ENCODE results near the gene TTC32.

The TTC32 gene

DNA sequence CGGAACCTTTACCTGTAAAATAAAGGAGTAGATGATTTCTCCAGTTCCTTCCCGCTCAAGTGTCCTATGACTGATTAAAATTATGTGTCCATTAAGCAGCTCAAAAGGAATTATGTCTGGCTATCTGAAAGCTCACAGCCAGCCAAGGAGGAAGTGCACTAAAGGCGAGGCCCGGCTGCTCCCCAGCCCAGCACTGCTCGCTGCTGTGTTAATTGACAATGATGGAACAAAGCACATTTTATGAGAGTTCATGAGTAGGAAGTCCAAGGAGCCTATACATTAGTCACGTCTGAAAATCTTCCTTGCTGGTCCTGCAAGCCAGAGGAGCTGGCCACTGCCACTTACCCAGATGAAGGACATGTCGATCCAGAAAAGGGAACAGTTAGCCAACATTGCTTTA is 14.3 kb downstream of the TTC32 start:
- TF ChIP-seq GATA3 (IDR thresholded peaks at IDR 0.05; ENCODE audit: low read depth, low read length) (no peak), GATA2 (IDR thresholded peaks at IDR 0.05; ENCODE audit: low read depth, low read length) (no peak)

DNA sequence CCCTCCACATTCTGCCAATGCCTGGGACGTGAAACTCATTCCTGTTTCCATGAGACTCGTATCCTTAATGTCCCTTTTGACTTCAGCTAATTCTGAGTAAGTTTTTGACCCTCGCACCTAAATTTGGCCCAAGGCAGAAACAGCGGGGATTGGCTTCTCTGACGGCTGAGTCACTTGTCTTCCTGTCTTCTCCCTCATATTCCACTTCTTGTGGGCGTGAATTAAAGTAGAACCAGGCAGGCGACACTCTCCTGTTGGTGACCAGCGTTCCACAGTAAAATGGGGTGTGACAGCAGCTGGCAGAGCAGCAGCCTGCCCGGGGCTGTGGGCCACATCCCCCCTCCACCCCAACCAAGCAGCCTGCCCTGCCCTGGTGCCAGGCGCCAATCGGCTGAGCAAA is 15.5 kb downstream of the TTC32 start:
- no peak for TF ChIP-seq GATA2 (IDR thresholded peaks at IDR 0.05; ENCODE audit: low read depth, low read length)

DNA sequence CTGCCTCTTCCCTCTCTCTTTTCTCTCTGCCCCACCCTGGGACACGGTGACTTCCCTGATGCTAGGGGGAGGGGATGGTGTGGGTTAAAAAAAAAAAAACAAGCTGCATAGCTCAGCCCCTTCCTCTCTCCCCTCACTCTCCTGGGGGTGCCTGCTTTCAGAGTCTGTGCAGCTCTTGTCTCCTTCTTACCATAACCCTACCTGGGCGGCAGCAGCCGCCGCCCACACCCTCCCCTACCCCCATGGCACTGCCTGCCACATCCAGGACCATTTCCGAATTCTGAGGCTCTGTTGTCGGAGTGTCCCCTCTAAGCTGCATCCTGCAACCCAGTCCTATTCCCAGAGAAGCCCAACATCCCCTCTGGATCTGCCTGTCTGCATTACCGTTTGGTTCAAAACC is 16.0 kb downstream of the TTC32 start:
- TF ChIP-seq GATA3 (IDR thresholded peaks at IDR 0.05; ENCODE audit: low read depth, low read length) (no peak), GATA2 (IDR thresholded peaks at IDR 0.05; ENCODE audit: low read depth, low read length) (no peak)

GRCh38 chr2:19883971-19884720 is 17.6 kb downstream of the TTC32 start:
- TF ChIP-seq GATA3 (IDR thresholded peaks at IDR 0.05; ENCODE audit: low read depth, low read length), result no peak
- TF ChIP-seq GATA2 (IDR thresholded peaks at IDR 0.05; ENCODE audit: low read depth, low read length), result no peak

DNA sequence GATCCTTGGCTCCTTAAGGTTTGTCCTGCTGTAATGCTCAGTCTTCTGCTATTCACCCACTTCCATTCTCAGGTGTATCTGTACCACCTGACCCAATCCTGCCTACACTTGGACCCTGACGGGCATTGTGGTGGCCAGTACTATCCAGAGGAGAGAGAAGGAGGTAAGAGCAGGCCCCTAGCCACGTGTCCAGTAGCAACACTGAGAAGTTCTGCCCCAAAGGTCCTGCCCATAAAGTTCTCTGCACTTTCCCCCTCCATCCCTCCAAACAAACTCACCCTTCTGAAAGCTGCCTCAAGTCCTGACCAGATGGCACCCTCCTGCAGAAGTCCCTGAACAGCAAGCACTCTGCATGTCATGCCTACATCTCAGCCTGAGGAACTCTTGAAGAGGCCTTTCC is 18.3 kb downstream of the TTC32 start:
- TF ChIP-seq GATA2 (IDR thresholded peaks at IDR 0.05; ENCODE audit: low read depth, low read length) (no peak), GATA3 (IDR thresholded peaks at IDR 0.05; ENCODE audit: low read depth, low read length) (no peak)

DNA sequence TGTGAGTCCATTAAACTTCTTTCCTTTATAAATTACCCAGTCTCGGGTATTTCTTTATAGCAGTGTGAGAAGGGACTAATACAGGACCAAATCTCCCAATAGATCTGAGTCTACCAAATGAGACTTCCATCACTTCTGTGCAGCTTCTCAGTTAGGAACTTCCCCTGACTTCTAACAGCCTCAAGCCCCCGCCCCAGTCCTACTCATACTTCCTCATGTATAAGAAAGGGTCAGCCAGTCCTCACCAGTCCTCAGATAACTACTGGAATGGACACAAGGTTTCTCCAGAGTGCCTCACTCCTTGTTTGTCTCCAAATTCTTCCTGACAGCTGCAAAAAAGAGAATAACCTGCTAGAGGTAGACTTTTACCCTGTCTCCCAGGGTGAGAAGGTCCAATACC is 19.5 kb downstream of the TTC32 start:
- TF ChIP-seq GATA2 (IDR thresholded peaks at IDR 0.05; ENCODE audit: low read depth, low read length), result no peak
- TF ChIP-seq GATA3 (IDR thresholded peaks at IDR 0.05; ENCODE audit: low read depth, low read length), result no peak

GRCh38 chr2:19881908-19882265 is 19.9 kb downstream of the TTC32 start:
- TF ChIP-seq GATA2 (IDR thresholded peaks at IDR 0.05; ENCODE audit: low read depth, low read length), result no peak
- no peak for TF ChIP-seq GATA3 (IDR thresholded peaks at IDR 0.05; ENCODE audit: low read depth, low read length)

DNA sequence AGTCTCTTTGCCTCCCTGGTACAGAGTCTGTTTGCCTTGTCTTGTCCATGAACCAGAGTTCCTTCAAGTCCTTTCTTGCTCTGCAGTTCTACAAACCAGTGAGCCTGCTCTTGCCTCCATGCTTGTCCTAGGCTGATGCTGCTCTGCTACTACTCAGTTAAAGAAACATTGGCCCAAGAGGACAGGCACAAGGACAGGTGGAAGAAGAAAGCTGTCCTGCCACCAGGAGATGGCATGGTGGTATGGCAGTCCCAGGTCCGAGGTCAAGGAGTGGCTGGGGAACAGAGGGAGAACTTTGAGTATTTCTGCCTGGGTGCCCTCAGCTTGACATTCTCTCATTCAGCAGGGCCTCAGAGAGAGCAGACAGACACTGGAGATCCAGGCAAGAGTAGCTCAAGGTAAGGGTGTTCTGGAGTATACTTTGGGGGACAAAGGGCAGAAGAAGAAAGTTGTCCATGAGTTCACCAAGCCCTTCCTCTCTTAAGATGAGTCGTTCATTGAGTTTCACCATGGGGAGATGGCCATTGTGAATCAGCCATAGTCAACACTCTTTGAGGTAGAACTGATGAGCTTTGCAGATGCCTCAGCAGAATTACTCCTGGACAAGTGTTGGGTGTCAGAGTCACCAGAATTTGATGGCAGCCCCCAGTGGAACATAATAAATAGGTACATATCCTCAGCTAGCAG is 20.4 kb downstream of the TTC32 start:
- no peak for TF ChIP-seq GATA3 (IDR thresholded peaks at IDR 0.05; ENCODE audit: low read depth, low read length)
- no peak for TF ChIP-seq GATA2 (IDR thresholded peaks at IDR 0.05; ENCODE audit: low read depth, low read length)

GRCh38 chr2:19879120-19879519 is 22.7 kb downstream of the TTC32 start:
- TF ChIP-seq GATA2 (IDR thresholded peaks at IDR 0.05; ENCODE audit: low read depth, low read length), result no peak
- TF ChIP-seq GATA3 (IDR thresholded peaks at IDR 0.05; ENCODE audit: low read depth, low read length), result no peak

GRCh38 chr2:19878268-19879046 is 23.3 kb downstream of the TTC32 start:
- no peak for TF ChIP-seq GATA3 (IDR thresholded peaks at IDR 0.05; ENCODE audit: low read depth, low read length)
- TF ChIP-seq GATA2 (IDR thresholded peaks at IDR 0.05; ENCODE audit: low read depth, low read length), result no peak

- TF ChIP-seq GATA2 (IDR thresholded peaks at IDR 0.05; ENCODE audit: low read depth, low read length), result no peak
- no peak for TF ChIP-seq GATA3 (IDR thresholded peaks at IDR 0.05; ENCODE audit: low read depth, low read length)
Measured at GRCh38 chr2:19876751-19877150, 25.0 kb downstream of the TTC32 start.

DNA sequence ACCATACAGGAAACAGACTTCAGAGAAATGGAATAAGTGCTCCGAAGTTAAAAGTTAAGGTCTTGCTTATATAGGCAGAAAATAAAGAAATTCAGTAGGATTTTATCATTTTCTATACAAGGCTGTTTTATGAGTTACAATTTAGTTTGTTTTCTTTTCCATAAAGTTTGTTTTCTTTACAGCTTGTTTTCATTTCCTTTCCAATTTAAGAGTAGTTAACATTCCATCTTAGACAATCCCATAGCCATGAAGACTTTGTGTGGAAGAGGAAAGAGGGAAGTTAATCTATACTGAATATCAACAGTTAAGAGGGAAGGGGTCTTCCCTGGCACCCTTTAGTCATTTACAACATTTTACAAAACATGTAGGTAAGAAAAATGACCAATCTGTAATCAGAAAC is 26.5 kb downstream of the TTC32 start:
- no peak for TF ChIP-seq GATA2 (IDR thresholded peaks at IDR 0.05; ENCODE audit: low read depth, low read length)
- TF ChIP-seq GATA3 (IDR thresholded peaks at IDR 0.05; ENCODE audit: low read depth, low read length), result no peak

DNA sequence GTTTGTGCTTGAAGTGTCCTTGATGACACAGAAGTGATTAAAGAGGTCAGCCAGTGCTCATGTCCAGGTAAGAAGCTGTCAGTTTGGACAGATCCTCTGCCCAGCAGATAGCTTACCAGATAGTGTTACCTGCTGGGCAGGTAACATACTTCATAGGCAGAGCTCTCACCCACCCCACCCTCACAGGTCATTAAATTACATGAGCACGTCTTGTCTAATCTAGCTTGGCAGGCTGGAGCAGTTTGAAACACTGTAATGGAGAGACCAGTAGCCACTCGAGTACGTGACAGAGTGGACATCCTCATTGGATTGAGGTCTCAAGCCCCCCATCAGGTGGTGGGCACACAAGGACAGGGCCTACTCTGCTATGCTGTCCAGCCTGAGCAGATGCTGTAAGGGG is 27.1 kb downstream of the TTC32 start:
- TF ChIP-seq GATA2 (IDR thresholded peaks at IDR 0.05; ENCODE audit: low read depth, low read length), result no peak
- no peak for TF ChIP-seq GATA3 (IDR thresholded peaks at IDR 0.05; ENCODE audit: low read depth, low read length)

GRCh38 chr2:19873014-19873413 is 28.8 kb downstream of the TTC32 start:
- TF ChIP-seq GATA3 (IDR thresholded peaks at IDR 0.05; ENCODE audit: low read depth, low read length), result no peak
- no peak for TF ChIP-seq GATA2 (IDR thresholded peaks at IDR 0.05; ENCODE audit: low read depth, low read length)

DNA sequence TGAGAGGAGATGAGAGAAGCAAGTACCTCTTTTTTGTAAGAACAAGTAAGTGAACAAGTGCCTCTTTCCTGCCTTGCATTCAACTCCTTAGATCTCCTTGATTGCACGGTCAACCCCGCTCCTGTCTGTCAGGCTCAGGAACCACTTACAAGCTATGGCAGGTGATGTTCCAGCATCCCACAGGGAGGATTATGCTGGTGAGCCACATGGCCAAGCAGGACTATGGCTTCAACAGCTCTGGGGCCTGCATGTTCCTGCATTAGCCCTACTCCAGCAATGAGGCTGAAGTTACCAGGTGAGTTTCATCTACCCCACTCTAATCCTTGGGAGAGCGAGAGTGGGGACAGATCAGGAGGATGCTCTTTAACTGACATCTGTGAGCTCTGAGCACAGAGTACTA is 29.5 kb downstream of the TTC32 start:
- no peak for TF ChIP-seq GATA2 (IDR thresholded peaks at IDR 0.05; ENCODE audit: low read depth, low read length)
- no peak for TF ChIP-seq GATA3 (IDR thresholded peaks at IDR 0.05; ENCODE audit: low read depth, low read length)

All from SH-SY5Y (cell line).